NCI-H2171 (cell line): Measurements from ENCODE around the gene DNAJC22.
"Not testable (repeated sequence)": the region's sequence is repeated elsewhere in the genome, so short reads cannot be mapped to it uniquely, and the experiment has no call there.

ENCODE experiments used
- DNase-seq: peaks from one replicate; lab custom pipeline; 2025; lab: John Stamatoyannopoulos, UW

The DNAJC22 gene

DNA sequence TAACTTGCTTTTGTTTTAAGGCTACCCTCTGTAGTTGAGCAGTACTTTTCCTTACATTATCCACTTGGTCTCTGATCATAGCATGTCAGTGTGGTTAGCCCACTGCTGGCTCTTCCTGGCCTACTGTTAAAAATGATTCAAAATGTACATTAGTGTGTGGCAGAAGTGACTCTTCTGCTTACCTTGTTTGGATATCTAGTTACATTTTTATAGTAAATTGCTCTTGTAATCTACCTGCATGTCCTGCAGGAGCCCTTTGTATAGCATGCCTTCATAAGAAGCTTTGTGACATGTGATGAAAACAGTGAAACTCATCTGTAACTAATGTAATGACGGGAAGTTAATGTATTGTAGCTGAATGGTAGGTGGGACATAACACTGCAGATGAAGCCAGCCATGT, 28.7 kb downstream of the DNAJC22 start:
- no peak for DNase-seq

DNA sequence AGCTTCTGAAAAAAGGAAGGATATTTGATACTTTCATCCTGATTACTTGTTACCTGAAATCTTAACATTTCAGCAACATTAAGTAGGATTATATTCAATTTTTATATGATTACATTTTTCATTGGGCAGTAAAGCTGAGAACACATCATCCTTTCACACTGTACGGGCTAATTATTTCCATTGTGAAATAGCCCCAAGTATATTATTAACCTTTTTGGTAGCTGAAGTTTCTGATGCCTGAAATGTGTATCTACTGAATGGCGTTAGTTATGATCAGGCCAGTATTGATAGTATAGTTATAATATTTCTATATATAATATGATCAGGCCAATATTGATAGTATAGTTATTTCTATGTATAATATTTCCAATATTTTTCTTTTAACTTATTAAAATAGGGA, 30.7 kb downstream of the DNAJC22 start:
- no peak for DNase-seq

DNA sequence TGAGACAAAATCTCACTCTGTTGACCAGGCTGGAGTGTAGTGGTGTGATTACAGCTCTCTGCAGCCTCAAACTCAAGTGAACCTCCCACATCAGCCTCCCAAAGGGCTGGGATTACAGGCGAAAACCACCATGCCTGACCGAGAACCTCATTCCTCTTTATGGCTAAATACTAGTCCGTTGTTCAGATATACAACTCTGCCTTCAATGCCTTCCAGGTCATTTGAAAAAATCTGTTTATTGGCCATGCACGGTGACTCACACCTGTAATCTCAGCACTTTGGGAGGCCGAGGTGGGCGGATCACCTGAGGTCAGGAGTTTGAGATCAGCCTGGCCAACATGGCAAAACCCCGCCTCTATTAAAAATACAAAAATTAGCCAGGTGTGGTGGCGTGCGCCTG, 33.5 kb downstream of the DNAJC22 start:
- not testable (repeated sequence) for DNase-seq

DNA sequence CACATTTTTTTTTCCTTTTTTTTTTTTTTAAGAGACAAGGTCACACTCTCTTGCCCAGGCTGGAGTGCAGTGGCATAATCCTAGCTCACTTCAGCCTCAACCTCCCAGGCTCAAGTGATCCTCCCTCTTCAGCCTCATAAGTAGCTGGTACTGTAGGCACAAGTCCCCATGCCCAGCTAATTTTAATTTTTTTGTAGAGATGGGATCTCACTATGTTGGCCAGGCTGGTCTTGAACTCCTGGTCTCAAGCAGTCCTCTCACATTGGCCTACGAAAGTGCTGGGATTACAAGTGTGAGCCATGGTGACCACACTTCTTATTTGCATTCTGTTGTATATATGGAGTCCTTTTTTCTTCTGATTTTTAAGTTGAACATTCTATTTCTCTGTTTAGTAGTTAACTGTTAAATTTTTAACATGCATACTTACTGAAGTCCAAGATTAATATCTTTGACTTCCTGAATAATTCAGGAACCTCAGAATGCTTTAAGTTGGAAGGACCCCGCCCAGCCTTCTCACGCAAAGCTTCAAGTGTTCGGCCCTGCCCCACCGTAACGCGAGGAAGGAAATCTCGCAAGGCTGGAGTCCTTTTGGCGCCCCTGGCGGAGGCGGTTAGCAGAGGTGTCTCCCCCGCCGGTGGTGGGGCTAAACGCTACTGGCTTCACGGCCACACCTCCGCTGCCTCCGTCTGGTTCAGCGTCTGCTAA, 42.1 kb downstream of the DNAJC22 start:
- no peak for DNase-seq

DNA sequence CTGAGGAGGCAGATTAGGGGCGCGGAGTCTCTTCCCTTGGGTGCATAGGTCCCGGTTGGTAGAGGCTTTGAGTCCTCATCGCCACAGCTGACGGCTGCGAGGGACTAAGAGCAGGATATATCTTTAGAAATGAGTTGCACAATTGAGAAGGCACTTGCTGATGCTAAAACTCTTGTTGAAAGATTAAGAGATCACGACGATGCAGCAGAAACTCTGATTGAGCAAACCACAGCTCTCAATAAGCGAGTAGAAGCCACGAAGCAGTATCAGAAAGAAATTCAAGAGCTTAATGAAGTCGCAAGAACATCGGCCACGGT, 42.7 kb downstream of the DNAJC22 start:
- no peak for DNase-seq

DNA sequence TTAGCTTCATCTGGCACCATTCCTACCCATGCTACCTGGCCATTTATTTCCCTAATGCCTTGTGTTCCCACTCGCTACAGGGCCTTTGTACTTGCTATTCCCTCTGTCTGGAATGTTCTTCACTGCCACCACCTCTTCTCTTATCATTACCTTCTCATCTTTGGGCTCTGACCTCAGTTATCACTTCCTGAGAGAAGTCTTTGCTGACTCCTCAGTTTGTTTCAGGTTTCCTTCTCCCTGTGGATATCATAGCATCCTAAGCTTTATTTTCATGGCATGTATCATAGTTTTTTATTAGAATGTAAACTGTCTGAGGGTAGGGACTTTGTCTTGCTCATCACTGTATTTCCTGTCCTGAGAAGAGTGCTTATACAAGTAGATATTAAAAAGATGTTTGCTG, 50.3 kb downstream of the DNAJC22 start:
- no peak for DNase-seq

DNA sequence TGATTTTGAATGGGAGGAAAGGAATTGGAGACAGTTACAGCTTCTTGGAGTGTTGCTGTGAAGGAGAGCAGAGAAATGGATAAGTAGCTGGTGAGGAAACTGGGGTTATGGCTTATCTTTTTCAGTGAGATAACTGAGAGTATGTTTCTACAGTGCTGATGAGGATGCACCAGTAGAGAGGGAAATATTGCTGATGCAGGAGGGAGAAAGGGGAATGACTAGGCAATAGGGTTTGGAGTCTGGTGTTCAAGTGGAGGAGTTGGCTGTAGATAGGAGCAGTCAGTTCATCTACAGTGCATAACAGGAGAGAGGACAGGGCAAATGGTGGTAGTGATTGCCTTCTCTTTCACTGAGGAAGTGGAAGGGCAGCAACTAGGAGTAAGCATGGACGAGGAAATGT, 53.6 kb downstream of the DNAJC22 start:
- no peak for DNase-seq
